Measurements from ENCODE around the gene KRT37. TPM values are rescaled to one million over a fixed set of nuclear protein-coding genes. Genes with fewer than 3 reads are reported as not detected.

KRT37 gene
- total RNA-seq, 1 experiment from 2014 or later = not detected

DNA sequence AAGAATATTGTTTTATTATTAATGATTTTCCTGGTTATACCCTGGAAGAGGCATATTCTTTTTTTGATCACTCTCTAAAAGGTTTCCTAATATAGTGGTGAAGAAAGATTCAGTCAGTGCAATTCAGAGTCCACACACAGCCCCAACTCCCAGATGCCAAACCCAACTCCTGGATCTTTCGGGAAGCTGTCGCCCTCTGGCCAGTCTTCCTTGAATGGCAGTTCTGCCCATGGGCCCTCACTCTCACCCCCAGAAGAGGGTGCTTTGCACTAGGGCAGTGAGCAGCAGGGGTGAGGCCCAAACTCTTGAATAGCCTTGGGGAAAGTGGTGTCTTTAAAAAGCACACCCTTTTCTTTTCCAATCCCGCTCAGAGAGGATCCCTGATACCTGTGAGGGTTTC is 31.8 kb upstream of the KRT37 start:
- in situ Hi-C loops (cut with HindIII; ENCODE audit: low pct_unique_long_range_greater_than_20kb, low sequenced_read_pairs) = no loop called here
- Histone ChIP-seq H3K4me3 (ENCODE audit: low read depth in 2 of 2, low read length in 2 of 2) (no peak overlapping the region), H3K27me3 (ENCODE audit: control insufficient read depth, insufficient read depth, low read length) (no peaks in the 10 kb centered on the region), H3K9me3 (ENCODE audit: control insufficient read depth, insufficient read depth, low read depth, low read length) (peaks cover 5% of the 10 kb centered on the region; the same call in 1 of the 2 replicates), H3K4me1 (ENCODE audit: control insufficient read depth, insufficient read depth, low read length) (no peaks in the 10 kb centered on the region), H3K27ac (ENCODE audit: low read length) (no peak overlapping the region), H3K36me3 (ENCODE audit: control insufficient read depth, insufficient read depth, low read length) (no peaks in the 10 kb centered on the region)
- CTCF ChIA-PET = no interaction called here
- no peak for ATAC-seq
- BruUV-seq (replicated peaks) = no TSS peak
- intact Hi-C loops (cut with micrococcal nuclease; ENCODE audit: unreplicated experiment) = no loop called here
- TF ChIP-seq, protein P1, sequence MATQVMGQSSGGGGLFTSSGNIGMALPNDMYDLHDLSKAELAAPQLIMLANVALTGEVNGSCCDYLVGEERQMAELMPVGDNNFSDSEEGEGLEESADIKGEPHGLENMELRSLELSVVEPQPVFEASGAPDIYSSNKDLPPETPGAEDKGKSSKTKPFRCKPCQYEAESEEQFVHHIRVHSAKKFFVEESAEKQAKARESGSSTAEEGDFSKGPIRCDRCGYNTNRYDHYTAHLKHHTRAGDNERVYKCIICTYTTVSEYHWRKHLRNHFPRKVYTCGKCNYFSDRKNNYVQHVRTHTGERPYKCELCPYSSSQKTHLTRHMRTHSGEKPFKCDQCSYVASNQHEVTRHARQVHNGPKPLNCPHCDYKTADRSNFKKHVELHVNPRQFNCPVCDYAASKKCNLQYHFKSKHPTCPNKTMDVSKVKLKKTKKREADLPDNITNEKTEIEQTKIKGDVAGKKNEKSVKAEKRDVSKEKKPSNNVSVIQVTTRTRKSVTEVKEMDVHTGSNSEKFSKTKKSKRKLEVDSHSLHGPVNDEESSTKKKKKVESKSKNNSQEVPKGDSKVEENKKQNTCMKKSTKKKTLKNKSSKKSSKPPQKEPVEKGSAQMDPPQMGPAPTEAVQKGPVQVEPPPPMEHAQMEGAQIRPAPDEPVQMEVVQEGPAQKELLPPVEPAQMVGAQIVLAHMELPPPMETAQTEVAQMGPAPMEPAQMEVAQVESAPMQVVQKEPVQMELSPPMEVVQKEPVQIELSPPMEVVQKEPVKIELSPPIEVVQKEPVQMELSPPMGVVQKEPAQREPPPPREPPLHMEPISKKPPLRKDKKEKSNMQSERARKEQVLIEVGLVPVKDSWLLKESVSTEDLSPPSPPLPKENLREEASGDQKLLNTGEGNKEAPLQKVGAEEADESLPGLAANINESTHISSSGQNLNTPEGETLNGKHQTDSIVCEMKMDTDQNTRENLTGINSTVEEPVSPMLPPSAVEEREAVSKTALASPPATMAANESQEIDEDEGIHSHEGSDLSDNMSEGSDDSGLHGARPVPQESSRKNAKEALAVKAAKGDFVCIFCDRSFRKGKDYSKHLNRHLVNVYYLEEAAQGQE (IDR thresholded peaks at IDR 0.05; ENCODE audit: insufficient read depth in 1 of 2, low read depth in 2 of 2, low read length in 1 of 2) = no peak
- TF ChIP-seq SIN3A (IDR thresholded peaks at IDR 0.05; ENCODE audit: borderline replicate concordance, insufficient read depth, low read depth, low read length) = no peak
- no peak for TF ChIP-seq TCF7L2 (IDR thresholded peaks at IDR 0.05; ENCODE audit: low read depth, low read length)
- no peak for DNase-seq (ENCODE audit: low read depth, low spot score)
- POLR2A ChIA-PET = no interaction called here

DNA sequence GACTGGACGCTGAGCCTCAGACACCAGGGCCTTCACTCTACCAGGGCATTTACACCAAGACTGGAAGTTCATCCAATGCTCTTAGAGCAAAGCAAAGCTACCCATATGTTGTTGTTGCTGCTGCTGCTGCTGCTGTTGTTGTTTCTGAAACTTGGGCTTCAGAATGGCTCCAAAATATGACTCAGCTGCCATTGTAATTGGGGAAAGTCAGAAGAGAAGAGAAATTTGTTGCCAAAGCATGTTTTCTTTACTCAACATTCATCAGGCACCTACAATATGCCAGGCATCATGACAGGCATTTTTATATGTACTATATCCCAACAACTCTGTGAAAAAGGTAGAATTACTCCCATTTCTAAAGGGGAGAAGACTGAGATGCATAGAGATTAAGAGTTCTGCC is 30.9 kb upstream of the KRT37 start:
- TF ChIP-seq TCF7L2 (IDR thresholded peaks at IDR 0.05; ENCODE audit: low read depth, low read length) (no peak), POLR2AphosphoS5 (IDR thresholded peaks at IDR 0.05; ENCODE audit: low read depth, low read length) (no peak), SIN3A (IDR thresholded peaks at IDR 0.05; ENCODE audit: borderline replicate concordance, insufficient read depth, low read depth, low read length) (no peak)
- TF ChIP-seq, protein P2, sequence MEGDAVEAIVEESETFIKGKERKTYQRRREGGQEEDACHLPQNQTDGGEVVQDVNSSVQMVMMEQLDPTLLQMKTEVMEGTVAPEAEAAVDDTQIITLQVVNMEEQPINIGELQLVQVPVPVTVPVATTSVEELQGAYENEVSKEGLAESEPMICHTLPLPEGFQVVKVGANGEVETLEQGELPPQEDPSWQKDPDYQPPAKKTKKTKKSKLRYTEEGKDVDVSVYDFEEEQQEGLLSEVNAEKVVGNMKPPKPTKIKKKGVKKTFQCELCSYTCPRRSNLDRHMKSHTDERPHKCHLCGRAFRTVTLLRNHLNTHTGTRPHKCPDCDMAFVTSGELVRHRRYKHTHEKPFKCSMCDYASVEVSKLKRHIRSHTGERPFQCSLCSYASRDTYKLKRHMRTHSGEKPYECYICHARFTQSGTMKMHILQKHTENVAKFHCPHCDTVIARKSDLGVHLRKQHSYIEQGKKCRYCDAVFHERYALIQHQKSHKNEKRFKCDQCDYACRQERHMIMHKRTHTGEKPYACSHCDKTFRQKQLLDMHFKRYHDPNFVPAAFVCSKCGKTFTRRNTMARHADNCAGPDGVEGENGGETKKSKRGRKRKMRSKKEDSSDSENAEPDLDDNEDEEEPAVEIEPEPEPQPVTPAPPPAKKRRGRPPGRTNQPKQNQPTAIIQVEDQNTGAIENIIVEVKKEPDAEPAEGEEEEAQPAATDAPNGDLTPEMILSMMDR (IDR thresholded peaks at IDR 0.05) = no peak
- TF ChIP-seq, protein P1 (IDR thresholded peaks at IDR 0.05; ENCODE audit: insufficient read depth in 1 of 2, low read depth in 2 of 2, low read length in 1 of 2) = no peak
- H3K27me3 ChIP-seq (ENCODE audit: control insufficient read depth, insufficient read depth, low read length) = no peaks in the 10 kb centered on the region
- DNase-seq (ENCODE audit: low read depth, low spot score) = no peak
- H3K36me3 ChIP-seq (ENCODE audit: control insufficient read depth, insufficient read depth, low read length) = no peaks in the 10 kb centered on the region
- in situ Hi-C loops (cut with HindIII; ENCODE audit: low pct_unique_long_range_greater_than_20kb, low sequenced_read_pairs) (no loop called here), intact Hi-C loops (cut with micrococcal nuclease; ENCODE audit: unreplicated experiment) (no loop called here)
- POLR2A ChIA-PET = no interaction called here
- ATAC-seq = no peak
- no peak overlapping the region for H3K4me3 ChIP-seq (ENCODE audit: low read depth in 2 of 2, low read length in 2 of 2)
- peaks cover 5% of the 10 kb centered on the region; the same call in 1 of the 2 replicates for H3K9me3 ChIP-seq (ENCODE audit: control insufficient read depth, insufficient read depth, low read depth, low read length)
- no peaks in the 10 kb centered on the region for H3K4me1 ChIP-seq (ENCODE audit: control insufficient read depth, insufficient read depth, low read length)
- no TSS peak for BruUV-seq (replicated peaks)
- CTCF ChIA-PET = no interaction called here
- H3K27ac ChIP-seq (ENCODE audit: low read length) = no peak overlapping the region
